Subcutaneous abdominal adipose tissue (tissue), 5 donors: ENCODE measurements around the gene ROPN1B.

Experiments used
- H3K27ac ChIP-seq: one replicate; pipeline ENCODE4 v1.7.0; 2013; ENCODE audit warnings: low read depth, mild to moderate bottlenecking, inconsistent platforms, low read length, moderate library complexity
- H3K27me3 ChIP-seq, 5 donors: one replicate each; pipeline ENCODE4 v1.7.0; 2013; ENCODE audit warnings: low read length in 5 of 5, inconsistent platforms in 1 of 5; ENCODE audit not compliant: control insufficient read depth in 5 of 5, insufficient read depth in 4 of 5
- H3K36me3 ChIP-seq, 5 donors: one replicate each; pipeline ENCODE4 v1.7.0; 2013; ENCODE audit warnings: low read length in 5 of 5; ENCODE audit not compliant: control insufficient read depth in 5 of 5, insufficient read depth in 5 of 5
- H3K4me1 ChIP-seq, 5 donors: one replicate each; pipeline ENCODE4 v1.7.0; 2013; ENCODE audit warnings: low read length in 5 of 5, mild to moderate bottlenecking in 3 of 5, moderate library complexity in 1 of 5; ENCODE audit not compliant: control insufficient read depth in 5 of 5, insufficient read depth in 5 of 5
- H3K4me3 ChIP-seq, 5 donors: one replicate each; pipeline ENCODE4 v1.7.0; 2013; ENCODE audit warnings: low read length in 5 of 5, low read depth in 1 of 5
- H3K9ac ChIP-seq, 5 donors: one replicate each; pipeline ENCODE4 v1.7.0; 2013; ENCODE audit warnings: low read length in 5 of 5, mild to moderate bottlenecking in 4 of 5, moderate library complexity in 3 of 5
- H3K9me3 ChIP-seq, 5 donors: one replicate each; pipeline ENCODE4 v1.7.0; 2013; ENCODE audit warnings: low read length in 5 of 5; ENCODE audit not compliant: control insufficient read depth in 5 of 5
- donor health status: healthy.
- donor health status: healthy.
- donor health status: healthy.
- donor health status: healthy.
- donor health status: healthy.

ROPN1B gene

DNA sequence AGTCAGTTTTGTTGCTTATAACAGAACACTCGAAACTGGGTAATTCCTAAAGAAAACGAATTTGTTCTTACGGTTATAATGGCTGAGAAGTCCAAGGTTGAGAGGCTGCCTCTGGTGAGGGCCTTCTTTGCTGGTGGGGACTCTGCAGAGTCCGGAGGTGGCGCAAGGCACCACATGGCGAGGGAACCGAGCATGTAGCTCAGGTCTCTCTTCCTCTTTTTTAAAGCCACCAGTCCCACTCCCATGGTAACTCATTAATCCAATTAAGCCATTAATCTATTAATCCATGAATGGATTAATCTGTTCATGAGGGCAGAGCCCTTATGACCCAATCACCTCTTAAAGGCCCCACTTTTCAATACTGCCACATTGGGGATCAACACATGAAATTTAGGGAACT, 50.0 kb downstream of the ROPN1B start:
- Histone ChIP-seq H3K4me3 (no peak overlapping the region), H3K36me3 (peaks cover 0 to 54% (median 37%) of the 10 kb centered on the region in 5 donors), H3K9me3 (no peaks in the 10 kb centered on the region), H3K4me1 (no peaks in the 10 kb centered on the region), H3K9ac (no peak overlapping the region), H3K27ac (no peak overlapping the region), H3K27me3 (no peaks in the 10 kb centered on the region)

- Histone ChIP-seq H3K27me3 (no peaks in the 10 kb centered on the region), H3K36me3 (peaks cover 0 to 56% (median 39%) of the 10 kb centered on the region in 5 donors), H3K27ac (no peak overlapping the region), H3K4me3 (no peak overlapping the region), H3K4me1 (no peaks in the 10 kb centered on the region), H3K9me3 (no peaks in the 10 kb centered on the region), H3K9ac (no peak overlapping the region)
Observed at GRCh38 chr3:126019683-126020082, 50.7 kb downstream of the ROPN1B start.

DNA sequence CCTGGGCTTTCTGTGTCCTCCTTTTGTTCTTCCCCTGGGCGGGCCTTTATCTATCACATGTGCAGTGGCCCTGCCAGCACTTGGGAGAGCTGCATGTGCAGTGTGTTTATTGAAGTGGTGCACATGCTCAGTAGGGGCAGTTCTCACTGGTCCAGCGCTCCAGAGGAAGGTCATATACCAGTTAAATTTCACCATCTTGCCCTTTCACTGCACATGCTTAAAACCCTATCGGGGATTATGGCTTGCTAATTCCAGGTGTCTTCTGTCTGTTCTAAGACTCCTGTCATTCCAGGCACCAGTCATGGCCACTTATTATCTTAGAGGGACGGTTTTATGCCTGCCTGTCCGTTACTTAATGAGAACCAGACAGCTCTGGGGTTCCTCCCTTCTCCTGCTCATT, 52.2 kb downstream of the ROPN1B start:
- H3K36me3 ChIP-seq = peaks cover 0 to 57% (median 41%) of the 10 kb centered on the region in 5 donors
- no peak overlapping the region for H3K9ac ChIP-seq
- no peaks in the 10 kb centered on the region for H3K27me3 ChIP-seq
- H3K27ac ChIP-seq = no peak overlapping the region
- no peaks in the 10 kb centered on the region for H3K9me3 ChIP-seq
- H3K4me1 ChIP-seq = no peaks in the 10 kb centered on the region
- H3K4me3 ChIP-seq = no peak overlapping the region

- peaks cover 0 to 52% (median 41%) of the 10 kb centered on the region in 5 donors for H3K36me3 ChIP-seq
- H3K4me1 ChIP-seq = peaks cover 0 to 4% (median 0%) of the 10 kb centered on the region in 5 donors
- no peak overlapping the region for H3K9ac ChIP-seq
- no peaks in the 10 kb centered on the region for H3K9me3 ChIP-seq
- no peak overlapping the region for H3K27ac ChIP-seq
- H3K4me3 ChIP-seq = no peak overlapping the region
- no peaks in the 10 kb centered on the region for H3K27me3 ChIP-seq
Observed at GRCh38 chr3:126021702-126022101, 52.7 kb downstream of the ROPN1B start.

- no peak overlapping the region for H3K9ac ChIP-seq
- H3K4me3 ChIP-seq = no peak overlapping the region
- peaks cover 4 to 48% (median 42%) of the 10 kb centered on the region in 5 donors for H3K36me3 ChIP-seq
- H3K27ac ChIP-seq = no peak overlapping the region
- H3K9me3 ChIP-seq = peaks cover 0 to under 1% (median 0%) of the 10 kb centered on the region in 5 donors
- H3K4me1 ChIP-seq = peaks cover 0 to 4% (median 0%) of the 10 kb centered on the region in 5 donors
- H3K27me3 ChIP-seq = no peaks in the 10 kb centered on the region
Observed at GRCh38 chr3:126022741-126023359, 53.9 kb downstream of the ROPN1B start.

GRCh38 chr3:126023390-126023789, 54.4 kb downstream of the ROPN1B start:
- Histone ChIP-seq H3K9me3 (peaks cover 0 to 6% (median 5%) of the 10 kb centered on the region in 5 donors), H3K36me3 (peaks cover 4 to 48% (median 42%) of the 10 kb centered on the region in 5 donors), H3K4me3 (no peak overlapping the region), H3K4me1 (peaks cover 0 to 4% (median 0%) of the 10 kb centered on the region in 5 donors), H3K27ac (no peak overlapping the region), H3K27me3 (no peaks in the 10 kb centered on the region), H3K9ac (no peak overlapping the region)

DNA sequence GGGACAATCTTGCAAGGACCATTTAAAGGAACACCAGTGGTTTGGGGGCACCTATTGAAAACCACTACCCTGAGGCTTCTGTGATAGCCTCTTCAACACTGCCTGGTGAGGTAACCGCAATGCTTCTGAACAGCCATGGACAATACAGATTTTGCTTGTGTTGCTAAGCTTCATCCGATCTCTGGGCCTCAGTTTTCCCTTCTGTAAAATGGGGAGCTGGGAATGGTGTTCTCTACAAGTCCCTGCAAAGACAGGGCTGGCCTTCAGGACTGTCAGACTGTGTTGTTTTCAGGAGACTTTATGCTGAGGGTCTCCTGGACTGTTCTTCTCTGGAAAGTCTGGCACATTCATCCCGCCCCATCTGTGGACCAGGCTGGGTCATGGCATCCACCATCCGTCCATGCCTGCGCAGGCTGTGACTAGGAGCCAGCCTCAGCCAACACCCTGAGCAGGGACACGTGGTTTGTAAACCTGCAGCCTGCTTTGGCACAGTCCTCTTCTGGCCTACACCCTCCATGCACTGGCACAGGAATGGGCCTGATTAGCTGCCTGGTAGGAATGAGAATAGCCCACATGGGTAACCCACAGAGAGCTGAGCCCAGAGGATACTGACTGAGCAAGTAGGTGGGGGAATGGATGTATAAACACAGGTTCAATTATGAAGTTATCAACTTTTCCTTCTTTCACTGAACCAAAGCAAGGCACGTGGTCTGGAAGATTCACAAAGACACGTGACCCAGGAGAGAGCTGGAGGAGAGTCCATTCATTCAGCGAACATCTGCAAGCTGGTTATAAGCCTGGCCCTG, 55.3 kb downstream of the ROPN1B start:
- Histone ChIP-seq H3K36me3 (peaks cover 4 to 50% (median 43%) of the 10 kb centered on the region in 5 donors), H3K27ac (no peak overlapping the region), H3K9me3 (peaks cover 0 to 8% (median 5%) of the 10 kb centered on the region in 5 donors), H3K4me1 (peaks cover 0 to 4% (median 0%) of the 10 kb centered on the region in 5 donors), H3K9ac (no peak overlapping the region), H3K4me3 (no peak overlapping the region), H3K27me3 (no peaks in the 10 kb centered on the region)

DNA sequence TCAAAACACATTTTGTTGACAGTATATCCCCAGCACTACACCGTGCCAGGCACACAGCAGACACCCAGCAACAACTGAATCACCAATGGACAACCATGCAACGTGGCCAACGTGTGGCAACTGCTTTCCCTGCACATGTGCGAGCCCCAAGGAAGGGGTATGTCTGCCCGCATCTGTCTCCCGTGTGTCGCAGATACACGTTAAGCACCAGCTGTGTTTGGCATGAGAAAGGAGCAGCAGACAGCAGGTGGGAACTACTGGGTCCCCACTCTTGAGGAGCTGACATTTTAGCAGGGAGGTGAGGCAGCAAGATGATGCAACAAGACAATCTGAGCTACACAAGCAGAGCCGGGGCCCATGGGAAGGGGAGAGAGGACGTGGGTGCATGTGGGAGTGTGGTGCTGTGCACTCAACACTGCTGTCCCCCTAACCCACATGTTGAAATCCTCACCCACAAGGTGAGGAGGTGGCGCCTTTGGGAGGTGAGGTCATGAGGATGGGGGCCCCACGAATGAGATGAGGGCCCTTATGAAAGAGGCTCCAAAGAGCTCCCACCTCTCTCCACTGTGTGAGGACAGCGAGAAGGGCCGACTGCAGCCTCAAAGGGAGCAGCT, 56.2 kb downstream of the ROPN1B start:
- Histone ChIP-seq H3K36me3 (peaks cover 4 to 50% (median 41%) of the 10 kb centered on the region in 5 donors), H3K27me3 (no peaks in the 10 kb centered on the region), H3K27ac (no peak overlapping the region), H3K9me3 (peaks cover 0 to 8% (median 5%) of the 10 kb centered on the region in 5 donors), H3K4me1 (peaks cover 0 to 4% (median 0%) of the 10 kb centered on the region in 5 donors), H3K9ac (no peak overlapping the region), H3K4me3 (no peak overlapping the region)

DNA sequence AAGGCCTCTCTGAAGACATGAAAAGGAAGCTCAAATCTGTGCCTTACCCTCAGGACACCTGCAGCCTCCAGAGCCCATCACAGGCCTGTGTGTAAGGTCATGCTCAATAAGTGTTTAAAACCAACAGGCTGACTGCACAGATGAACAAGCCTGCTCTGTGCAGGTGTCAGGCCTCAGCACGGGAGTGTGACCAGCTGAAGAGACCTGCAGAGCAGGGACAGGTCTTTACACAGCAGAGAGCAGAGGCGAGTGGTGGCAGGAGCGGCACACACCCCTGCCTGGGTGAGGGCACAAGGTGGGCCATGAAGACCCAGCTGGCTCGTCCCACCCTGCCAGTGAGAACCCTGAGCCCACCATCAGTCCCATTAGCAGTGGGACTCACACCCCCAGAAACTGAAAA, 56.9 kb downstream of the ROPN1B start:
- no peak overlapping the region for H3K4me3 ChIP-seq
- peaks cover 0 to 8% (median 5%) of the 10 kb centered on the region in 5 donors for H3K9me3 ChIP-seq
- H3K9ac ChIP-seq = no peak overlapping the region
- H3K27ac ChIP-seq = no peak overlapping the region
- H3K27me3 ChIP-seq = no peaks in the 10 kb centered on the region
- peaks cover 4 to 50% (median 41%) of the 10 kb centered on the region in 5 donors for H3K36me3 ChIP-seq
- peaks cover 0 to 4% (median 1%) of the 10 kb centered on the region in 5 donors for H3K4me1 ChIP-seq
